GM12873 (cell line): ENCODE data around the gene PHC2.

Source experiments
- CTCF ChIP-seq: IDR thresholded peaks from 2 replicates; pipeline ENCODE4 v1.5.1; 2012; ENCODE audit warnings: low read depth, mild to moderate bottlenecking, moderate library complexity, low read length, control low read depth; ENCODE audit not compliant: insufficient read depth; ENCODE audit errors: missing control alignments

The PHC2 gene

GRCh38 chr1:33361532-33362235 lies 69.2 kb downstream of the PHC2 start:
- TF ChIP-seq CTCF = no peak

GRCh38 chr1:33360367-33360766 lies 70.5 kb downstream of the PHC2 start:
- no peak for TF ChIP-seq CTCF

GRCh38 chr1:33359931-33360330 lies 71.0 kb downstream of the PHC2 start:
- TF ChIP-seq CTCF = no peak

- no peak for TF ChIP-seq CTCF
These were observed 71.9 kb downstream of the PHC2 start for GRCh38 chr1:33358795-33359503.

GRCh38 chr1:33358114-33358794 lies 72.6 kb downstream of the PHC2 start:
- no peak for TF ChIP-seq CTCF

GRCh38 chr1:33357099-33357498 lies 73.8 kb downstream of the PHC2 start:
- TF ChIP-seq CTCF = no peak

- TF ChIP-seq CTCF = no peak
These were observed 76.1 kb downstream of the PHC2 start for GRCh38 chr1:33354707-33355316.
